Measurements from ENCODE around the gene CD82.
"Not testable (repeated sequence)": the region's sequence is repeated elsewhere in the genome, so short reads cannot be mapped to it uniquely, and the experiment has no call there.

CD82 gene

GRCh38 chr11:44630511-44631210 is 65.2 kb downstream of the CD82 start:
- DNase-seq (ENCODE audit: low read depth in 3 of 3): no peak

- no peak for DNase-seq (ENCODE audit: low read depth in 3 of 3)
Measured at GRCh38 chr11:44631831-44632230, 66.4 kb downstream of the CD82 start.

GRCh38 chr11:44632466-44633123 is 67.1 kb downstream of the CD82 start:
- no peak for DNase-seq (ENCODE audit: low read depth in 3 of 3)

GRCh38 chr11:44633641-44634040 is 68.2 kb downstream of the CD82 start:
- no peak for DNase-seq (ENCODE audit: low read depth in 3 of 3)

- no peak for DNase-seq (ENCODE audit: low read depth in 3 of 3)
Measured at GRCh38 chr11:44634401-44635281, 69.2 kb downstream of the CD82 start.

- no peak for DNase-seq (ENCODE audit: low read depth in 3 of 3)
Measured at GRCh38 chr11:44637487-44637886, 72.0 kb downstream of the CD82 start.

GRCh38 chr11:44638032-44638431 is 72.6 kb downstream of the CD82 start:
- no peak for DNase-seq (ENCODE audit: low read depth in 3 of 3)

GRCh38 chr11:44643217-44643616 is 77.8 kb downstream of the CD82 start:
- DNase-seq (ENCODE audit: low read depth in 3 of 3): no peak

GRCh38 chr11:44645827-44646226 is 80.4 kb downstream of the CD82 start:
- DNase-seq (ENCODE audit: low read depth in 3 of 3): no peak

- not testable (repeated sequence) for DNase-seq (ENCODE audit: low read depth in 3 of 3)
Measured at GRCh38 chr11:44647255-44647955, 81.9 kb downstream of the CD82 start.

- DNase-seq (ENCODE audit: low read depth in 3 of 3): no peak
Measured at GRCh38 chr11:44648109-44648508, 82.6 kb downstream of the CD82 start.

GRCh38 chr11:44651535-44652155 is 86.2 kb downstream of the CD82 start:
- DNase-seq (ENCODE audit: low read depth in 3 of 3): no peak

- DNase-seq (ENCODE audit: low read depth in 3 of 3): no peak
Measured at GRCh38 chr11:44652901-44653644, 87.6 kb downstream of the CD82 start.

- no peak for DNase-seq (ENCODE audit: low read depth in 3 of 3)
Measured at GRCh38 chr11:44654057-44654456, 88.6 kb downstream of the CD82 start.

- DNase-seq (ENCODE audit: low read depth in 3 of 3): no peak
Measured at GRCh38 chr11:44654596-44654995, 89.1 kb downstream of the CD82 start.

- DNase-seq (ENCODE audit: low read depth in 3 of 3): no peak
Measured at GRCh38 chr11:44657836-44658505, 92.5 kb downstream of the CD82 start.

- DNase-seq (ENCODE audit: low read depth in 3 of 3): no peak
Measured at GRCh38 chr11:44658506-44658850, 93.0 kb downstream of the CD82 start.

- no peak for DNase-seq (ENCODE audit: low read depth in 3 of 3)
Measured at GRCh38 chr11:44659641-44660040, 94.2 kb downstream of the CD82 start.

GRCh38 chr11:44660535-44660934 is 95.1 kb downstream of the CD82 start:
- DNase-seq (ENCODE audit: low read depth in 3 of 3): not testable (repeated sequence)

GRCh38 chr11:44661311-44661717 is 95.9 kb downstream of the CD82 start:
- no peak for DNase-seq (ENCODE audit: low read depth in 3 of 3)
